Measurements from ENCODE around the gene DVL3.

DNA sequence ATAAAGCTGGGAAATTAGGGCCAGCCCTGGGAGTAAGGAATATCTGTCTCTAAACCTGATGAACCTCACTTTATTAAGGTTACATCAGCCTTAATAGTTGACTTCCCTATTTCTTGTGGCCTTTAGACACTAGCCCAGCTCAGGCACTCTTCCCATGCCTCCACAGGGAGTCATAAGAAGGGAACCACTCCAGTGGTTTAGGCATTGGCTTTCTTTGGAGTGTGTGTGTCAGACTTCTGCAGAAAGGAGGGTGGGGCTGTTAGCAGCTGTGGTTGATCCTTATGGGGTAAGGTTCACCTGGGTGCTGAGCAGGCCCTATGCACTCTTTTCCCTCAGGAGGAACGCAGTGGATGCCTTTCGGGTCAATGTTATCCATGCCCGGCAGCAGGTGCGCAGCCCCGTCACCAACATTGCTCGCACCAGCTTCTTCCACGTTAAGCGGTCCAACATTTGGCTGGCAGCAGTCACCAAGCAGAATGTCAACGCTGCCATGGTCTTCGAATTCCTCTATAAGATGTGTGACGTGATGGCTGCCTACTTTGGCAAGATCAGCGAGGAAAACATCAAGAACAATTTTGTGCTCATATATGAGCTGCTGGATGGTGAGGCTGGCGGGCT lies 23.5 kb downstream of the DVL3 start:
- no peak for TF ChIP-seq JUNB (IDR thresholded peaks at IDR 0.05)
- TF ChIP-seq, protein P1, sequence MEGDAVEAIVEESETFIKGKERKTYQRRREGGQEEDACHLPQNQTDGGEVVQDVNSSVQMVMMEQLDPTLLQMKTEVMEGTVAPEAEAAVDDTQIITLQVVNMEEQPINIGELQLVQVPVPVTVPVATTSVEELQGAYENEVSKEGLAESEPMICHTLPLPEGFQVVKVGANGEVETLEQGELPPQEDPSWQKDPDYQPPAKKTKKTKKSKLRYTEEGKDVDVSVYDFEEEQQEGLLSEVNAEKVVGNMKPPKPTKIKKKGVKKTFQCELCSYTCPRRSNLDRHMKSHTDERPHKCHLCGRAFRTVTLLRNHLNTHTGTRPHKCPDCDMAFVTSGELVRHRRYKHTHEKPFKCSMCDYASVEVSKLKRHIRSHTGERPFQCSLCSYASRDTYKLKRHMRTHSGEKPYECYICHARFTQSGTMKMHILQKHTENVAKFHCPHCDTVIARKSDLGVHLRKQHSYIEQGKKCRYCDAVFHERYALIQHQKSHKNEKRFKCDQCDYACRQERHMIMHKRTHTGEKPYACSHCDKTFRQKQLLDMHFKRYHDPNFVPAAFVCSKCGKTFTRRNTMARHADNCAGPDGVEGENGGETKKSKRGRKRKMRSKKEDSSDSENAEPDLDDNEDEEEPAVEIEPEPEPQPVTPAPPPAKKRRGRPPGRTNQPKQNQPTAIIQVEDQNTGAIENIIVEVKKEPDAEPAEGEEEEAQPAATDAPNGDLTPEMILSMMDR (IDR thresholded peaks at IDR 0.05): no peak

Measured in A549 (cell line).